HG02852 (cell line): ENCODE measurements around the gene OBSL1.

Experiments used
- ATAC-seq: cut with Tn5 transposase; IDR thresholded peaks from one replicate; pipeline ENCODE4 v1.9.1; 2021; ENCODE audit warnings: mild to moderate bottlenecking, moderate library complexity; ENCODE audit not compliant: unreplicated experiment

The OBSL1 gene

DNA sequence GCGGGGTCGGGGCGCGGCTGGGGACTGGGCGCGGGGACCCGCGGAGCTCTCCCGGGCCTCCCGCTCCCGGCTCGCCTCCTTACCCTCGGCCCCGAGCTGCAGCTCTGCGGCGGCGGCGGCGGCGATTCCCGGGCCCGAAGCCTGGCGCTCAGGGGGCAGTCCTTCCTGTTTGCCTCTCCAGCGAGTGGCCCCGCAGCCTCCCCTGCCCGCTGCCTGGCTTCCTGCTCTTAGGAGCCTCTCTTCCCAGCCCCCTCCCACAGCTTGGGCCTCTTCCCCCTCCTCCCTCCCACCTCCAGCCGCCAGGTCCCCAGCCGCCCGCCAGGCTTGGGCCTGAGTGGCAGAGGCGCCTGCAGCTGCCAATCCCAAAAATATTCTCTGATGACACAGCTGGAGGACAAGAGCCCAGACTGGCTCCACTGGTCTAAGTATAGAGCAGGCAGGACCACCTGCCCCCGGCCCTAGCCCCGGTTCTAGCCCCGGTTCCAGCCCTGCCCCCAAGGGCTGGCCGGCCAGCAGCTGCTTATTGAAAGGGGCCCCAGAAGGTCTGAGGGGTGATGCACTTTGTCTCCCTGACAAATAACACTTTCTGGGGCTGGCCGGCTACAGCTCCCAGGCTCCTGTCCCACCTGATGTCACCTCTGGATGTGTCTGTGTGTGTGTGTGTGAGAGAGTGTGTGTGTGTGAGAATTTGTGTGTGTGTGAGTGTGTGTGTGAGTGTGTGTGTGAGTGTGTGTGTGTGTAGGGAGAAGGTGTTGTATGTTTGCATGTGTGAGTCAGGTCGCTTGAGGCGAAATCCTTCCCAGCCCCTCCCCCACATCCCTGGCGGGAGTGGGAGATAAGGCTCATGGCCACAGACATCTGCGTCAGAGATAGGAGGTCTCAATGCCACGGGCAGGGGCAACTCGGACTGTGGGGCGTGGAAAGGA, at the start of gene OBSL1:
TSS of gene OBSL1 (minus strand) at position 229 of the 926 bp plus-strand sequence. CDS start 307 bp downstream, outside the sequence.
- no peak for ATAC-seq

DNA sequence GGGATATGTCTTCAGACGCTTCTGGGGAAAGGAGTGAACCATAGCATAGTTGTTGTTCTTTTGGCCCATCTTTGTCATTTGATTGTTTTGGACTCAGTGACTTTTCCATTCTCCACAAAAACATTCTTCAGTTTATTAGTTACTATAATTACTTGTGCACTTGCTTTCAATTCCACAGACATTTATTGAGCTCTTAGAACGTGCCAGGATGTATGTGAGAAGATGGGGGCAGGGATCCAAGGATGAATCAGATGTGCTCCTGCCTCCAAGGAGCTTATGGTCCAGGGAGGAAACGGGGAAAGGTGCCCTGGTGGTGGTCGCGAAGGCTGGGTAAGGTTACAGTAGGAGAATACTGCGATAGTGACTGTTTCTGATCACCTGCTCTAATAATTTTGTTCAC, 49.2 kb upstream of the OBSL1 start:
- no peak for ATAC-seq

DNA sequence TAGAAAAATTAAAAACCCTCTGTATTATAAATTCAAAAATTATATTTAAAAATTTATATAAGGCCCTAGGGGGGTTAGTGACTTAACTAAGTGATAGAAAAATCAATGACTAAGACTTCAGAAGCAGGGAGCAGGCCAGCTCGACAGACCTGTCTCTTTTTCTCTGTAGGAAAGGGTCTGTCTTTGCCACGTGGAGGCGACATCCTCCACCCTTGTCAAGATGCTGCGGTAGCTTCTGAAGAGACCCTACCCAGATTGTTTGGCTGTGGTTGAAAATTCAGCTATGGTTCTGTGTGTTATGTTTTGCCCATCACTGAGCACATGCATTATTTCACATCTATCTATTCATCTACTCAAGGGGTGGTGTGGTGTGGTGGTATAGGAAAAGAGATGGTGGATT, 47.9 kb upstream of the OBSL1 start:
- no peak for ATAC-seq

DNA sequence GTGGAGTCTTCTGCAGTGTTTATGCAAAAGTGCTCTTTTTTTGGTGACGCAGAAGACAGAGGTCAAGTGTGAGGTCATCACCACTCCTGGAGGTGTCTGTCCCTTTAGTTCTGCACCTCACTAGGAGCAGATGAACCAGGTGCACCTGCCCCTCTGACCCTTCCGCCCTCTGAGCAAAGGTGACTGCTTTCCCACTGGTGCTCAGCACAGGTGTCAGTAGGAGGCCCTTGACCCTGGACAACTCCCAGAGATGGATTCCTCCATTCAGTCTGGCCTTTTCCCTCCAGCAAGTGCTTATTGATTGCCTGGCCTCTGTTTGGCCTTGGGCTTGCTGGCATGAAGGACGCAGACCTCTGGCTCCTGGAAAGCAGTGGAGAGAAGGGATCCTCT, 47.4 kb upstream of the OBSL1 start:
- ATAC-seq = no peak

DNA sequence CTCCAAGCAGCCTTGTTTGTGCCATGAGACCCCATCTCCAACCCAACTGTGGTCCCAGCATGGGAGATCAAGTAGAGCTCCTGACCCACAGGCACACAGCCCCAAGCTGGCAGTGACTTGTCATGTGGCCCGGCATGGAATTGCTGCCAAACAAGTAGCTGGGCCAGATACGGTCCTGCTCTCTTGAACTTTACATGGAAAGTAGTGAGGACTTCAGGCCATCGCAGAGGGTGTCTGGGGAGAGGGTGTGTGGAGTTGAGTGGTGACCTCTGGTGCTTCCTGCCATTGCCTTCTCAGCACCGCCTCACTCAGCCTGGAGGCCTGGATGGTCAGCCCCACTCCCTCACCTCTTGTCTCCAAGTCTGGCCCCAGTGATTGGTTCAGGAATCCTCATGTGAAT, 45.2 kb upstream of the OBSL1 start:
- no peak for ATAC-seq

DNA sequence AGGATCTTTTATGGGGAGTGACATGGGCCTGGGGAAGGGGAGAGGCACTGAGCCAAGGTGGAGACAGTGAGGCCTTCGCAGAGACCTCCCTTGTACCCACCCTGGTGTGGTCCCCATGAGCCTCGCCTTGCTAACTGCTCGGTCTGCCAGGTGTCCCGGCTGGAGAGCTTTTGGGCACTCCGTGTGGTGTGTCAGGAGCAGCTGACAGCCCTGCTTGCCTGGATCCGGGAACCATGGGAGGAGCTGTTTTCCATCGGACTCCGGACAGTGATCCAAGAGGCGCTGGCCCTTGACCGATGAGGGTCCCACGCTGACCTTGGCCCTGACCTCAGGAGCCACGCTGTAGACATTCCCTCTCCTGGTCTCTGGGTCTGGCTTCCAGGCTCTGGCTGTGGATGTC, 44.6 kb upstream of the OBSL1 start:
- ATAC-seq = no peak

DNA sequence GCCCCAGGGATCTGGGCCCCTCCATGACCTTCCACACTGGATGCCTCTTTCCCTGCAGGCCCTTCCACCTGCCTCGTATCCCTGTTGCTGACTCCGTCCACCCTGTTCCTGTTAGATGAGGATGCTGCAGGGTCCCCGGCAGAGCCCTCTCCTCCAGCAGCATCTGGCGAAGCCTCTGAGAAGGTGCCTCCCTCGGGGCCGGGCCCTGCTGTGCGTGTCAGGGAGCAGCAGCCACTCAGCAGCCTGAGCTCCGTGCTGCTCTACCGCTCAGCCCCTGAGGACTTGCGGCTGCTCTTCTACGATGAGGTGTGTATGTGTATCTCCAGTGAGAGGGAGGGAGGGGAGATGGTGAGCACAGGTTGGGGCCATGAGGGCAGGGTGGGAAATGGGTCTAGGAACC, 43.7 kb upstream of the OBSL1 start:
- ATAC-seq = no peak

DNA sequence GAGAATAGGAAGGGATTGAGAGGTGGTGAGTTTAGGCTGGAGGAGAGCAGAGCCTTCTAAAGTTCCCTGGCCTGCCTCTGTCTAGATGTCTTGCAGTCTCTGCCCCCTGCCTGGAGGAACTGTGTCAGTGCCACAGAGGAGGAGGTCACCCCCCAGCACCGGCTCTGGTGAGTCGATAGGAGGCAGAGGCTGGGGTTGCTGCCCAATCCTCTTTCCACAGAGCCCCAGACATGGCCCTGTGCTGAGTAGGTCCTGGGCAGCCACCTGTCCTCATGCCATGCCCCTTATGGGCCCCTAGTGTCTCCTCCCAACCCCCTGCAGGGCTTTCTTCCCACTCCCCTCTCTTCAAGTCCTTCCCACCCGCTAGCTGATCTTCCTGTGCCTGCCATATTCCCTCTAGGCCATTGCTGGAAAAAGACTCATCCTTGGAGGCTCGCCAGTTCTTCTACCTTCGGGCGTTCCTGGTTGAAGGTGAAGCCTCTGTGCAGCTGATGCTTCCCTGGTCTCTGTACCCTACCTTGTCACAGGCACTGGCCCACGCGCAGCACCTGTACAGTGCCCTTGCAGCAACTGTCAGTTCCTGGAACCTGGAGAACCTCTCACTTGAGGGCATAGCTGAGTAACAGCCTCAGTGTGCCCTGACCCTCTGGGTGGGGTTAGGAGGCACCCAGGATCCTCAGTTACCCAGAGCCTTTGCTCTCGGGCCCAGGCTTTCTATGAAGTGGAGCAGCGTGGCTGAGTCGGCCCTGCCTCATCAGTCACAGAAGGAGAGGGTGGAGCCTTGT, 42.9 kb upstream of the OBSL1 start:
- ATAC-seq = no peak

DNA sequence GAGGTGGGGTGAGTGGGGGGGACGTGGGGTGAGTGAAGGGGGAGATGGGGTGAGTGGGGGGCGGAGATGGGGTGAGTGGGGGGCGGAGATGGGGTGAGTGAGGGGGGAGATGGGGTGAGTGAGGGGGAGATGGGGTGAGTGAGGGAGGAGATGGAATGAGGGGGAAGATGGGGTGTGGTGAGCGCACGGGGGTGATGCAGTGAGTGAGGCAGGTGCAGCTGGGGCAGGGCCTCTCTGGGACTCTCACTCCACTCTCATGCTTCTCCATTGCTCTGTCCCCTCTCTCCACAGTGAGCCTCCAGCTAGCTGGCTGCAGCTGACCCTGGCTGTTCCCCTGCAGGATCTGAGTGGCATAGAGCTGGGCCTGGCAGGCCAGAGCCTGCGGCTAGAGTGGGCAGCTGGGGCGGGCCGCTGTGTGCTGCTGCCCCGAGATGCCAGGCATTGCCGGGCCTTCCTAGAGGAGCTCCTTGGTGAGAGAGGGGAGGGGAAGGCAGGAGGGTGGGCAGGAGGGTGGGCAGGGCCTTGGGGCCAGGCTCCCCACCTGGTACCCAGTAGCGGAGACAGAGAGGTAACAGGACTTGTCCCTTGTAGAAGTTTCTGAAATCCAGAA, 42.2 kb upstream of the OBSL1 start:
- ATAC-seq = no peak

DNA sequence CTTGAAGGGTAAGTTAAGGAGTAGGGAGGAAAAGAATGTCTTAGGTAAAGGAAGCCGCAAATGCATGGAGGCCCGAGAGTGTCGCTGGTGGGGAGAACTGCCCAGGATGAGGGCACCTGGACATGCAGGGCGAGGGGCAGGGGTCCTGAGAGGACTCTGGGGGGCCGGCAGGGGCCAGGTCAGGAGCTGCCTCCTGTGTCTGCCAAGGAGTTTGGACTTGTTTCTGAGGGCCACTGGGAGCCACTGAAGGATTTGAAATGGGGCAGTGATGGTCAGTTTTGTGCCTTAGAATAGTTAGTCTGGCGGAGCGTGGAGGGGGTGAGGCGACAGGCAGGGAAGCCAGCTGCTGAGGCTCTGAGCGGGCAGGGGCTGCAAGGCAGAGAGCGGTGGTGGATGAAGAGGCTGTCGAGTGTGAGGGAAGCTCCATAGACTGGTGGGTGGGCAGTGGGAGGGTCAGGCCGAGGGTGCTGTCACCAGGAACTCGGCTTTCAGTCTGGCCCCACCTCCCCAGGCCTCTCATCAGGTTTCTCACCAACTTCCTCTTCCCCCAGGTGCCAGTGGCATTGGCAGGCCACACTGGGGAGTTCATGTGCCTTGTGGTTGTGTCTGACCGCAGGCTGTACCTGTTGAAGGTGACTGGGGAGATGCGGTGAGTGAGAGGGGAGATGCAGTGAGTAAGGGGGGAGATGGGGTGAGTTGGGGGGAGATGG, 41.4 kb upstream of the OBSL1 start:
- ATAC-seq = no peak

DNA sequence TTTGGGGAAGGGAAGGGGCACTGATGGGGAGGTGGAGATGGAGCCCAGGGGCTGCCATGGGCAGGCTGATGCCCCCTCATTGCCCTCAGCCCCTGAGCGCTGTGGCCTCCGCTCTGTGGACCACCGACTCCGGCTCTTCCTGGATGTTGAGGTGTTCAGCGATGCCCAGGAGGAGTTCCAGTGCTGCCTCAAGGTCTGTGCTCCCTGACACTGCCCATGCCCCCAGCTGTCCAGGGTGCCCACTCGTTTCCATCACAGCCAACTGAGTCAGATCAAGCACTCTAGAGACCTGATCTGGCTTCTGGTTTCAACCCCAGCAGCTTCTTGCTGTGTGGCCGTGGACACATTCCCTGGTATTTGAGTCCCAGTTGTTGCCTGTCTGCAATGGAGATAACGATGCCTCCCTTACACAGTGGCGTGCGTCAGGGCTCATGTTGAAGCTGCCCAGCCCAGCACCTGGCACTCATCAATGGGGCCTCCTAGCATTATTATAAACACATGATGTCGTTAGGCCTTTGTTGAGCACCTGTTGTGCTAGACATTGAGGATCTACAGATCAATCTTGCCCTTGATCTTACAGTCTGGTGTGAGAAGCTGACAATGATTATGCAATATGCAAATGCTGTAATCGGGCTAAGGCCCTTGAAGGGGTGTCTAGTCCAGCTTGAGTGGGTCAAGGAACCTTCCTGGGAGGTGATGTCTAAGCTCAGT, 40.7 kb upstream of the OBSL1 start:
- ATAC-seq = no peak

DNA sequence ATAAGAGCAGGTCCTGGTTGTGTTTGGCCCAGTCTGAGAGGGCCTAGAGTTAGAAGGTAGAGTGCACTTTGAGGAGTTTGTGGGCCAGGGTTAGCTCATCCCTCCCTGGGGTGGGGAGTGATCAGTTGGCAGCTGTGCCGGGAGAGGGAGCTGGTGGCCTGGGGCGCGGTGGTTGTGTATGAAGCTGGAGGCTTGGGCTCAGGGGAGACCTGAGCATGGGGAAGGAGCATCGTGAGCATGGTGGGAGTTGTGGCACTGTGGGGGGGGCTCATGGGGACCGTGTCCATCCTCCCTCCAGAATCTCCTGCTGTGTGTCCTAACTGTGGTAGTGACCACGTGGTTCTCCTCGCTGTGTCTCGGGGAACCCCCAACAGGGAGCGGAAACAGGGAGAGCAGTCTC, 40.0 kb upstream of the OBSL1 start:
- no peak for ATAC-seq

DNA sequence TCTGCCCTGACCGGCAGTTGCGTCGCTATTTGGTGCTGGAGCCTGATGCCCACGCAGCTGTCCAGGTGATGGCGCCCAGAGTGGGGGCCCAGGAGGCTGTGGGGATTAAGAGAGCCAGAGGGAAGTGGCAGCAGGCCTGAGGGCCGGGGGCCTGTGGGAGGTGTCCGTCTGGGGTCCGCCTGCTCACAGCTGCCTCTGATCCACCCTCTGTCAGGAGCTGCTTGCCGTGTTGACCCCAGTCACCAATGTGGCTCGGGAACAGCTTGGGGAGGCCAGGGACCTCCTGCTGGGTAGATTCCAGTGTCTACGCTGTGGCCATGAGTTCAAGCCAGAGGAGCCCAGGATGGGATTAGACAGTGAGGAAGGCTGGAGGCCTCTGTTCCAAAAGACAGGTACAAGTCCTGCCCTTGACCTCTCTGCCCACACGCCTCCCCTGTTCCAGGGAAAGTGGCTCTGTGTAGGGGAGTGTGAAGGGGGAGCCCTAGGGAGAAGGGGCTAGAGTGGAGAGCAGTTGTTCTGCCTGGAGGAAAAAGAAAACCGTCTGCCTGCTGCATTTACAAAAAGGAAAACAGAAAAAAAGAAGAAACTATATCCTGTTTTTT, 37.9 kb upstream of the OBSL1 start:
- ATAC-seq = no peak

DNA sequence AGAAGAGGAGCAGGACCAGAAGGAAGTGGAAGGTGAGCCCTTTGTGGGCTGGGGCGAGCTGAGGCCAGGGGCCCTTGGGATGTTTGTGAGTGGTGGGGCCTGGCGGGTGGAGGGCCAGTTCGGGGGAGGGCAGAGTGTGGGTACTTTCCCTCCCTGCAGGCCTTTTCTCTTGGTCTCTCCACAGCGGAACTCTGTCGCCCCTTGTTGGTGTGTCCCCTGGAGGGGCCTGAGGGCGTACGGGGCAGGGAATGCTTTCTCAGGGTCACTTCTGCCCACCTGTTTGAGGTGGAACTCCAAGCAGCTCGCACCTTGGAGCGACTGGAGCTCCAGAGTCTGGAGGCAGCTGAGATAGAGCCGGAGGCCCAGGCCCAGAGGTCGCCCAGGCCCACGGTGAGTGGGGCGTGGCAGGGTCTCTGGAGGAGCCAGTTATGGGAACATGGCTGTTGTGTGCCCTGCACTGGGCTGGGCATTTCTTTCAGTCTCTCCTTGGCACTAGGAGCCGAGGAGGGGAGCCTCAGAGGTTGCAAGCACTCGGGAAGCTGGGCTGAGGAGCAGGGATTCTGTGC, 37.1 kb upstream of the OBSL1 start:
- no peak for ATAC-seq

DNA sequence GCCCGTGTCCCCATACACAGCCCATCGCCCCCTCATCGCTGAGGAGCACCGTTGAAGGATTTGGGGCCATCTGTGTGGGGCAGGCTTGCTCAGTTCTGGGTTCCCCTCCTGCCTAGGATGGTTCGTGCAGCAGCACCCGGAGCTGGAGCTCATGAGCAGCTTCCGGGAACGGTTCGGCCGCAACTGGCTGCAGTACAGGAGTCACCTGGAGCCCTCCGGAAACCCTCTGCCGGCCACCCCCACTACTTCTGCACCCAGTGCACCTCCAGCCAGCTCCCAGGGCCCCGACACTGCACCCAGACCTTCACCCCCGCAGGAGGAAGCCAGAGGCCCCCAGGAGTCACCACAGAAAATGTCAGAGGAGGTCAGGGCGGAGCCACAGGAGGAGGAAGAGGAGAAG, 36.6 kb upstream of the OBSL1 start:
- no peak for ATAC-seq

DNA sequence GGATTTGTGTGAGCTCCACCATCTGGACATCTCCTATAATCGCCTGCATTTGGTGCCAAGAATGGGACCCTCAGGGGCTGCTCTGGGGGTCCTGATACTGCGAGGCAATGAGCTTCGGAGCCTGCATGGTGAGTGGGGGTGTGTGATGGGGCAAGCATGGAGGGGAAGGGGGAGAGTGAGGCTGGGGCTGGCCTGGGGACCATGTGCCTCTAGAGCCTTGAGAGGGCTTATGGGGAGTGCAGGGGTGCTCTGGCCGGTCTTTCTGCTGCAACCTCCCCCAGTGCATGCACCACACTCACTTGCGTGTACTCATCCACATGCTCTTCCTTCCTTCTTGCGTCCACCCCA, 34.2 kb upstream of the OBSL1 start:
- no peak for ATAC-seq

DNA sequence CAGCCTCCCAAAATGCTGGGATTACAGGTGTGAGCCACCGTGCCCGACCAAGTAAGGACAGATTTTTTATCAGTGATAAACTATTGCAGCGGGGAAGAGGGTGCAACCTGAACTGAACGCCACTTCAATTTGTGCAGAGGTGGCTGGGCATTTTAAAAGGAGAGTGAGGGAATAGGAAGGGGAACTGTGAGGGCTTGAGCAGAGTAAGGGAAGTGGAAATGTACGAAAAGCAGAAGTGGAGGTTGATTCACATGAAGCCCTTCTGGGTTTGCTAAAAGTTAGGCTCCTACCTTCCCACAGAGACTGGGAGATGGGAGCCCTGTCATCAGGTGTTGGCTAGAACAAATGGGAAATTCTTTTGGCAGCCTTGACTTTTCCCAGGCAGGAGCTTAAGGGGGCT, 32.4 kb upstream of the OBSL1 start:
- ATAC-seq = no peak

DNA sequence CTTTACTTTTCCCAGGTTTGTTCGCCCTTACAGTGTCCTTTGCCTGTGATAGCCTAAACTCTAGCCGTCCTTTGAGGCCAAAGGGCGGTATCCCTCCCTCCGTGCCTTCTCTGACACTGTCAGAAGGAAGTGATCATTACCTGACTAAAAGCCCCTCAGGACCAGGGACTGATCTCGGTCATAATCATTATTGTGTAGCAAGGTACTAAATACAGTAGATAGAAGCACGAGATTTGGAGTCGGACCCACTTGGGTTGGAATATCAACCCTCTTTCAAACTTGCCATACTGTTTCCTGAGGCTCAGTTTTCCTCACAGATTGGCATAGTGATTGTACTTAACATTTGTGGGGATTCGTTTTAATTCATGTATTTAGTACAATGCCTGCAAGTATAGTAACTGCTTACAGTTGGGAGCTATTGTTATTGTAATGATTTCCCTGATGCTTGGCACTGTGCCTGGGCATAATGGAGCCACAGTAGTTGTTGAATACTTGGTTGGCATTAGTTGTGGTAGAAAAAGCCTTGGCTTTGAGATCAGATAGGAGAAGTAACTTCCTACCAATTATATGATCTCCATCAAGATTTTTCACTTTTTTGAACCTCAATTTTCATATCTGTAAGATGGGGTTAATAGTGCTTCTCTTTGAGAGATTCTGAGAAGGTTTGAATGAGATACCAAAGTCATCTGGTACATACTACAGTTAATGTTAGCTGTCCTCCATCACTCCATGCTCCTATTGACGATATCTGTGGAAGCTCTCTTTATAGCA, 27.2 kb upstream of the OBSL1 start:
- ATAC-seq = no peak
